ENCODE measurements around the gene FGGY.
"Not testable (repeated sequence)": the region's sequence is repeated elsewhere in the genome, so short reads cannot be mapped to it uniquely, and the experiment has no call there.

The FGGY gene

DNA sequence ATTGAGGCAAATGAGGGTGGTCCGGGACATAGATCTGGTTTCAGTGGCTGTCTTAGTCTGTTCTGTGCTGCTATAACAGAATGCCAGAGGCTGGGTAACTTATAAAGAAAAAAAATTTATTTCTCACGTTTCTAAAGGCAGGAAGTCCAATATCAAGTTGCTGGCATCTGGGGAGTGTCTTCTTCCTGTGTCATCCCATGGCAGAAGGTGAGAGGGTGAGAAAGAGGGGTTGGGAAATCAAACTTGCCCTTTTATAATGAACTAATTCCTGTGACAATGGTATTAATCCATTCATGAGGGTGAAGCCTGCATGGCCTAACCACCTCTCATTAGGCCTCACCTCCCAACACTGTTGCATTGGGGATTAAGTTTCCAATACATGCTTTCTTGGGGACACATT lies 3.7 kb upstream of the FGGY start:
- no peak for DNase-seq (ENCODE audit: low read depth, low spot score)
- TF ChIP-seq, protein P1, sequence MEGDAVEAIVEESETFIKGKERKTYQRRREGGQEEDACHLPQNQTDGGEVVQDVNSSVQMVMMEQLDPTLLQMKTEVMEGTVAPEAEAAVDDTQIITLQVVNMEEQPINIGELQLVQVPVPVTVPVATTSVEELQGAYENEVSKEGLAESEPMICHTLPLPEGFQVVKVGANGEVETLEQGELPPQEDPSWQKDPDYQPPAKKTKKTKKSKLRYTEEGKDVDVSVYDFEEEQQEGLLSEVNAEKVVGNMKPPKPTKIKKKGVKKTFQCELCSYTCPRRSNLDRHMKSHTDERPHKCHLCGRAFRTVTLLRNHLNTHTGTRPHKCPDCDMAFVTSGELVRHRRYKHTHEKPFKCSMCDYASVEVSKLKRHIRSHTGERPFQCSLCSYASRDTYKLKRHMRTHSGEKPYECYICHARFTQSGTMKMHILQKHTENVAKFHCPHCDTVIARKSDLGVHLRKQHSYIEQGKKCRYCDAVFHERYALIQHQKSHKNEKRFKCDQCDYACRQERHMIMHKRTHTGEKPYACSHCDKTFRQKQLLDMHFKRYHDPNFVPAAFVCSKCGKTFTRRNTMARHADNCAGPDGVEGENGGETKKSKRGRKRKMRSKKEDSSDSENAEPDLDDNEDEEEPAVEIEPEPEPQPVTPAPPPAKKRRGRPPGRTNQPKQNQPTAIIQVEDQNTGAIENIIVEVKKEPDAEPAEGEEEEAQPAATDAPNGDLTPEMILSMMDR (IDR thresholded peaks at IDR 0.05; ENCODE audit: low read depth, low read length): no peak
- in situ Hi-C loops (cut with HindIII; ENCODE audit: low sequenced_read_pairs): no loop called here
- no peak overlapping the region for H3K4me3 ChIP-seq (ENCODE audit: low read depth, low read length)

DNA sequence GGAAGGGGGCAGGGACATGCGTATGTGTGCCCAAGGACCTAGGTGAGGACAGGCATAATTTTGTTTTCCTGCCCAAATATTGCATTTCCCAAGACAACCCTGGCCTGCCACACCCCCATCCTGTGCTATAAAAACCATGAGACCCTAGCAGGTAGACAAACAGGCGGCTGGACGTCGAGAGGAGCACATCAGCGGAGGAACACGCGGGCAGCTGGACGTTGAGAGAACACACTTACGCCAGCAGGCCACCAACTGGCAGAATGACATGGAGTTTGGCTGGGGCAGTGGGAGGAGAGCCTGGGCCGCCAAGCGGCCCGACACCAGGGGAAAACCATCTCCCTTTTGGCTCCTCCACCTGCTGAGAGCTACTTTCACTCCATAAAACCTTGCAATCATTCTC lies 3.0 kb upstream of the FGGY start:
- H3K4me3 ChIP-seq (ENCODE audit: low read depth, low read length): no peak overlapping the region
- in situ Hi-C loops (cut with HindIII; ENCODE audit: low sequenced_read_pairs): no loop called here
- DNase-seq (ENCODE audit: low read depth, low spot score): no peak
- TF ChIP-seq, protein P1 (IDR thresholded peaks at IDR 0.05; ENCODE audit: low read depth, low read length): no peak

DNA sequence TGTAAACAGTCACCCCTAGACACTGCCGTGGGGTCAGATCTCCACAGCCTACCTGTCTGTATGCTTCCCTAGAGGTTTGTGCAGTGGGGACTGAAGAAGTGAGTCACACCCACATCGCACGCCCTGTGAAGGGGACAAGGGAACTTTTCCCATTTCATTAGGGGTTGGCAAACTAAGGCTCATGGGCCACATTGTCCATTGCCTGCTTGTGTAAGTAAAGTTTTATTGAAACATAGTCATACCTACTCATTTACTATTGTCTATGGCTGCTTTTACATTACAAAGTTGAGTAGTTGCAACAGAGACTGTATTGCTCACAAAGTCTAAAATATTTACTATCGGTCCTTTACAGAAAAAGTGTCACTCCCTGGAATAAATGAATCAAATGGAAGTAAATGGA lies 2.5 kb upstream of the FGGY start:
- in situ Hi-C loops (cut with HindIII; ENCODE audit: low sequenced_read_pairs): no loop called here
- no peak overlapping the region for H3K4me3 ChIP-seq (ENCODE audit: low read depth, low read length)
- no peak for DNase-seq (ENCODE audit: low read depth, low spot score)
- TF ChIP-seq, protein P1 (IDR thresholded peaks at IDR 0.05; ENCODE audit: low read depth, low read length): no peak

DNA sequence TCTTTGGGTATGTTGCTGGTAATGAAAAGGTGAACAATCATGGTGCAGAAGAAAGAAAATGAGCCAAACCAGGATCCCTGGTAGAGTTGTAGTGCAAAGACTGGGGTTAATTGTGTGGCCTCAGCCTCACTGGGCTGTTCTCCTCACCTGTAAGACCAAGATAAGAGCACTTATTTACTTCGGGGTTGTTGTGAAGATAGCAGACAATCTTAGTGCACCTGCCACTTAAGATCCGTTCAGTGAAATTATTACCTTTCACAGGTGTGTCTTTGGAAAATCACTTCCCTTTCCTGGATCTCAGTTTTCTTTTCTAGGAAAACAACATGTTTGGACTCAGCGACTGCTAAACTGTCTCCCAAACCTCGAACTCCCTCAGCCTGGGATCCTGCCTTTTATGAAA lies 1.3 kb upstream of the FGGY start:
- H3K4me3 ChIP-seq (ENCODE audit: low read depth, low read length): no peak overlapping the region
- in situ Hi-C loops (cut with HindIII; ENCODE audit: low sequenced_read_pairs): no loop called here
- no peak for DNase-seq (ENCODE audit: low read depth, low spot score)
- TF ChIP-seq, protein P1 (IDR thresholded peaks at IDR 0.05; ENCODE audit: low read depth, low read length): no peak

DNA sequence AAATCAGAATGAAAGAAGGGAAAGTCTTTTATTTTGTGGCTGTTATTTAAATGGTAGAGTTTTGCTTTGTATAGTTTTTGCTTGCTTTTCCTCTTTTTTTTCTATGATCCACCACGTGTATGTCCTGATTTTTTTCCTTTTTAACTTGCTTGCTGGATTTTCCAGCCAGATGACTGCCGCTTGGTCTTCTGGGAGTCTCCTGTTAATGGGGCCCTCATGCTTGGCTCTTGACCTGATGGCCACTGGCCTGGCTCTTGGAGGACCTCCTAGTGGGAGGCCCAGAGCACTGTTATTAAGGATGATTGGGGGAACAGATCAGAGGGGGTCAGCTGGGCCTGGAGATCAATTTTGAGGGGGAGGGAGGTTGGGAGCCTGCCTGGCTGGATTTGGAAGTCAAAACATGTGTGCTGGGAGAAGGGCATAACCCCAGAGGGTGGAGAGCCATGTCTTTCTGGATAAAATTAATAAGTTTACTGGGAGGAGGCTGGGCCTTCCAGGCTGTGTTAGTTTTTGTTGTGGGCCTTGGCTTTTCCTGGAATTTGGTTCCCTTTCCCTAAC lies 1.2 kb downstream of the FGGY start:
- in situ Hi-C loops (cut with HindIII; ENCODE audit: low sequenced_read_pairs): no loop called here
- H3K4me3 ChIP-seq (ENCODE audit: low read depth, low read length): no peak overlapping the region
- TF ChIP-seq, protein P1 (IDR thresholded peaks at IDR 0.05; ENCODE audit: low read depth, low read length): no peak

DNA sequence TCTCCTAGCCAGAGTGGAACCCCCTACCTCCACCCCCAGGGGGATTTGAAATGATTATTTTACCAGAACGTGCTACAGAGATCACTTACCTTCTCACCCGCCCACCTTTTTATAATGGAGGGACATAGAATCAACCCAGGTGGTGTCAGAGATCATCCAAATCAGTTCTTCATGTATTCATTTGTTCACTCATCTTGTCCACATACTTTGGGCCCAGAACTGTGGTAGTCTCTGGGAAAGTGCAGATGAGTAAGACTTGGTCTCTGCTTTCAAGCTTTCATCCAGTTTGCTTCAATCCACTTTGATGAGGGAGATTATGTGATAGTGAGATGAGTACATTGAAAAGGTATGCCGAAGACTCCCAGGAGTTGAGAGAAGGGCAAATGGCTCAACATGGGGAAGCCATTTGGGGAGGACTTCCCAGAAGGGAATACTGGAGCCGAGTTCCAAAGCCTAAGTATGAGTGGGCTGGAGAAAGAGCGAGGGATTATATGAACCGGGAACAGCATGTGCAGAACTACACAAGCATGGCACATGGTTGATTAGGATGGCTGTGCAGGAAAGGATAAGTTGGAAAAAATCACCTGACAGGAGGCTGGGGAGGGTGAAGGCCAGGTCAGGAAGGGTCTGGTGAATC lies 1.9 kb downstream of the FGGY start:
- TF ChIP-seq, protein P1 (IDR thresholded peaks at IDR 0.05; ENCODE audit: low read depth, low read length): no peak
- in situ Hi-C loops (cut with HindIII; ENCODE audit: low sequenced_read_pairs): no loop called here
- no peak for DNase-seq (ENCODE audit: low read depth, low spot score)
- H3K4me3 ChIP-seq (ENCODE audit: low read depth, low read length): no peak overlapping the region

More for the DNA sequence above, 1.2 kb downstream of the FGGY start:
- DNase-seq (ENCODE audit: low read depth, low spot score): no peak

DNA sequence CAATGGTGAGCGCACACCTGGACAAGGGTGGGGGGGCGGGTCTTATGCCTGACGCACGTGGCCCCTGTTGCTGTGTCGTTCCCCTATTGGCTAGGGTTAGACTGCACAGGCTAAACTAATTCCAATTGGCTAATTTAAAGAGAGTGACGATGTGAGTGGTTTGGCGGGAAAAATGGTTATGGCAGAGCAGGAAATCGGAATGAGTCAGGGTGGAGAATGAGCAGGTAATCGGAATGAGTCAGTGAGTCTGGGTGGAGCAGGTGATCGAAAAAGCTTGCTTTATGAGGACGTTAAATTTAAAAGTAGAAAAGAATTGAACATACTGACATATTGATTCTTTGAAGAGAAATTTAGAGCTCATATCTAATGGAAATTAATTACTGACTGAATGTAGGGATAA lies 2.8 kb downstream of the FGGY start:
- in situ Hi-C loops (cut with HindIII; ENCODE audit: low sequenced_read_pairs); H3K4me3 ChIP-seq (ENCODE audit: low read depth, low read length); DNase-seq (ENCODE audit: low read depth, low spot score): not testable (repeated sequence)
